Measurements from ENCODE around the gene MFSD12.

The MFSD12 gene

GRCh38 chr19:3556978-3557460 lies 367 bp downstream of the MFSD12 start:
- peak; percentile 45 to 57 for DNase-seq (ENCODE audit: low read depth in 1 of 2, low spot score in 1 of 2)

GRCh38 chr19:3556423-3556977 lies 886 bp downstream of the MFSD12 start:
- no peak for DNase-seq (ENCODE audit: low read depth in 1 of 2, low spot score in 1 of 2)

GRCh38 chr19:3555653-3556422 lies 1.5 kb downstream of the MFSD12 start:
- DNase-seq (ENCODE audit: low read depth in 1 of 2, low spot score in 1 of 2), result no peak

GRCh38 chr19:3554254-3555083 lies 2.9 kb downstream of the MFSD12 start:
- DNase-seq (ENCODE audit: low read depth in 1 of 2, low spot score in 1 of 2), result no peak

- no peak for DNase-seq (ENCODE audit: low read depth in 1 of 2, low spot score in 1 of 2)
Observed at GRCh38 chr19:3551792-3552095, 5.6 kb downstream of the MFSD12 start.

GRCh38 chr19:3550947-3551791 lies 6.2 kb downstream of the MFSD12 start:
- DNase-seq (ENCODE audit: low read depth in 1 of 2, low spot score in 1 of 2), result no peak

GRCh38 chr19:3549816-3550215 lies 7.6 kb downstream of the MFSD12 start:
- no peak for DNase-seq (ENCODE audit: low read depth in 1 of 2, low spot score in 1 of 2)

GRCh38 chr19:3548606-3549005 lies 8.8 kb downstream of the MFSD12 start:
- DNase-seq (ENCODE audit: low read depth in 1 of 2, low spot score in 1 of 2), result no peak

GRCh38 chr19:3547767-3548282 lies 9.6 kb downstream of the MFSD12 start:
- no peak for DNase-seq (ENCODE audit: low read depth in 1 of 2, low spot score in 1 of 2)

GRCh38 chr19:3547301-3547731 lies 10.1 kb downstream of the MFSD12 start:
- no peak for DNase-seq (ENCODE audit: low read depth in 1 of 2, low spot score in 1 of 2)

GRCh38 chr19:3546119-3546518 lies 11.3 kb downstream of the MFSD12 start:
- no peak for DNase-seq (ENCODE audit: low read depth in 1 of 2, low spot score in 1 of 2)

GRCh38 chr19:3545669-3546034 lies 11.7 kb downstream of the MFSD12 start:
- no peak for DNase-seq (ENCODE audit: low read depth in 1 of 2, low spot score in 1 of 2)

GRCh38 chr19:3544742-3545668 lies 12.4 kb downstream of the MFSD12 start:
- peak; percentile 61 to 77 for DNase-seq (ENCODE audit: low read depth in 1 of 2, low spot score in 1 of 2)

GRCh38 chr19:3544058-3544376 lies 13.4 kb downstream of the MFSD12 start:
- DNase-seq (ENCODE audit: low read depth in 1 of 2, low spot score in 1 of 2), result no peak

- DNase-seq (ENCODE audit: low read depth in 1 of 2, low spot score in 1 of 2), result no peak
Observed at GRCh38 chr19:3543150-3544057, 14.0 kb downstream of the MFSD12 start.

- DNase-seq (ENCODE audit: low read depth in 1 of 2, low spot score in 1 of 2), result no peak
Observed at GRCh38 chr19:3539756-3540118, 17.6 kb downstream of the MFSD12 start.

GRCh38 chr19:3538965-3539755 lies 18.2 kb downstream of the MFSD12 start, which contains the start of gene TEKTIP1:
TEKTIP1 (plus strand) TSS chr19:3539174; CDS start chr19:3539178, 4 bp downstream.
- no peak for DNase-seq (ENCODE audit: low read depth in 1 of 2, low spot score in 1 of 2)

GRCh38 chr19:3538258-3538929 lies 19.0 kb downstream of the MFSD12 start:
- DNase-seq (ENCODE audit: low read depth in 1 of 2, low spot score in 1 of 2), result no peak
